Measurements from ENCODE around the gene APLP2. TPM values are rescaled to one million over a fixed set of nuclear protein-coding genes. Genes with fewer than 3 reads are reported as not detected.

The APLP2 gene
- total RNA-seq, 2 experiments from 2014 or later, result 25.5 to 29.8 TPM

DNA sequence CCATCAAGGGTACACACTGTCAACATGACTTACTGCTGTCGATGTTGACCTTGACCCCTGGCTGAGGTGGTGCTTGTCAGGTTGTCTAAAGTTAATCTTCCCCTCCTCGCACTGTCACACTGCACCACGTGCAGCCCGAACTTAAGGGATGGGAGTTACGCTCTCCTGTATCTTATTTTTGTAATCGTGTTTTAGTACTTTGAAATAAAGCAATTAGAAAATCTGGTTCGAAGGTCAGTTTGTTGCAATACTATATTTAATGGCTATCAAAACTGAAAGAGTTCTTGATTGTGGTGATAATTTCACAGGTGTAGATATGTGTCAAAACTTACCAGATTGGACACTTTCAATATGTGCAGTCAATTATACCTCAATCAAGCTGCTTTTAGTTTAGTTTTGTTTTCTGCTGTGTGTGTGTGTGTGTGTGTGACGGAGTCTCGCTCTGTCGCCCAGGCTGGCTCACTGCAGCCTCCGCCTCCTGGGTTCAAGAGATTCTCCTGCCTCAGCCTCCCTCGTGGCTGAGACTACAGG is 79.2 kb downstream of the APLP2 start:
- H3K9me3 Mint-ChIP-seq, result no peaks in the 10 kb centered on the region
- TF ChIP-seq, protein P1, sequence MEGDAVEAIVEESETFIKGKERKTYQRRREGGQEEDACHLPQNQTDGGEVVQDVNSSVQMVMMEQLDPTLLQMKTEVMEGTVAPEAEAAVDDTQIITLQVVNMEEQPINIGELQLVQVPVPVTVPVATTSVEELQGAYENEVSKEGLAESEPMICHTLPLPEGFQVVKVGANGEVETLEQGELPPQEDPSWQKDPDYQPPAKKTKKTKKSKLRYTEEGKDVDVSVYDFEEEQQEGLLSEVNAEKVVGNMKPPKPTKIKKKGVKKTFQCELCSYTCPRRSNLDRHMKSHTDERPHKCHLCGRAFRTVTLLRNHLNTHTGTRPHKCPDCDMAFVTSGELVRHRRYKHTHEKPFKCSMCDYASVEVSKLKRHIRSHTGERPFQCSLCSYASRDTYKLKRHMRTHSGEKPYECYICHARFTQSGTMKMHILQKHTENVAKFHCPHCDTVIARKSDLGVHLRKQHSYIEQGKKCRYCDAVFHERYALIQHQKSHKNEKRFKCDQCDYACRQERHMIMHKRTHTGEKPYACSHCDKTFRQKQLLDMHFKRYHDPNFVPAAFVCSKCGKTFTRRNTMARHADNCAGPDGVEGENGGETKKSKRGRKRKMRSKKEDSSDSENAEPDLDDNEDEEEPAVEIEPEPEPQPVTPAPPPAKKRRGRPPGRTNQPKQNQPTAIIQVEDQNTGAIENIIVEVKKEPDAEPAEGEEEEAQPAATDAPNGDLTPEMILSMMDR (IDR thresholded peaks at IDR 0.05), result no peak
- CTCF ChIA-PET, result interaction anchor here (0.6 kb wide), 1 partner anchor 17 kb away, joined by 4 read pairs; no protein-coding TSS in a partner anchor
- peaks cover 5% of the 10 kb centered on the region for H3K27me3 Mint-ChIP-seq
- H3K27ac Mint-ChIP-seq, result no peak overlapping the region
- ATAC-seq (no peak), DNase-seq (no peak)
- POLR2A ChIA-PET, result no interaction called here
- no peak overlapping the region for H3K4me3 Mint-ChIP-seq
- H3K4me1 Mint-ChIP-seq (ENCODE audit: low read depth), result peaks cover 6% of the 10 kb centered on the region
- intact Hi-C loops (cut with micrococcal nuclease), result no loop called here
- H3K36me3 Mint-ChIP-seq (ENCODE audit: low read depth), result peaks cover 3% of the 10 kb centered on the region

DNA sequence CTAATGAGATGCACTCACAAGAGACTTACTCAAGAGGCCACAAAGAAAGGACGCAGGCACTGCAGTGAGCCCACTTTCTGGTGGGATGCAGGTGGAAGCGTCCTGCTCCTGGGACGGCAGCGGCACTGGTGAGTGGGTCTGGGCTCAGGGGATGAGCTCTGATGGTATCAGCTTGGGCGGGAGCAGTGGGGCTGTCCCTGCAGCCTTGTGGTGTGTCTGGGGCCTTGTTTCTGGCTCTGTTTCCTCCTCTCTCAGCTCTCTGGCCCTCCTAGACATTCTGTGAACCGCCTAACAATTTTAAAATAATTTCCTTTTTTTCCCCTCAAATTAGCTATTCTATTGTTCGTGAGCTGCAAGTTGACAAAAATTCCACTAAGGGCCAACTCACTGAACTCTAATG is 81.1 kb downstream of the APLP2 start:
- Mint-ChIP-seq H3K4me1 (ENCODE audit: low read depth) (peaks cover 6% of the 10 kb centered on the region), H3K4me3 (no peak overlapping the region), H3K9me3 (no peaks in the 10 kb centered on the region), H3K36me3 (ENCODE audit: low read depth) (no peaks in the 10 kb centered on the region), H3K27ac (no peak overlapping the region), H3K27me3 (peaks cover 5% of the 10 kb centered on the region)
- ATAC-seq, result no peak
- intact Hi-C loops (cut with micrococcal nuclease), result no loop called here
- ChIA-PET POLR2A (no interaction called here), CTCF (interaction anchor here (1.3 to 1.8 kb wide), 2 partner anchors 19 to 159 kb away, joined by 5 read pairs; no protein-coding TSS in a partner anchor)
- TF ChIP-seq, protein P1 (IDR thresholded peaks at IDR 0.05), result no peak
- no peak for DNase-seq

DNA sequence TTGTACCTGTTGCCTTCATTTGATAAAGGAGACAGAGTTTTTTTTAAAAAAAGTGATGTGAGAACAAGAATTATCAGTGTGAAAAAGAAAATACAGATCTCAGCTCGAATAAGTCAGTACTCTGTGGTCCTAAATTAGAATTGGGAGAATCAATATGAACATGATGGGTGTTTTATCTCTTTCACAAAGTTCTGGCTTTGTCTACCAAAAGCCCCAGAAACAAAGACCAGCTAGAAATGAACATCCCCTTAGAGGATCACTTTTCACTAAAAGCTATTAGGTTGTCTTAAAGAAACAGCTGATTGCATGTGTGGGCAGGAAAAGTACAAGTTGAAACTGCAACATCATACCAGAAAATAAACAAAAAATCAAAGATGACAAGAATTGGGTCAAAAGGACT is 81.5 kb downstream of the APLP2 start:
- ATAC-seq (no peak), DNase-seq (no peak)
- H3K4me3 Mint-ChIP-seq, result no peak overlapping the region
- peaks cover 6% of the 10 kb centered on the region for H3K4me1 Mint-ChIP-seq (ENCODE audit: low read depth)
- CTCF ChIA-PET, result interaction anchor here (1.3 to 1.8 kb wide), 2 partner anchors 19 to 159 kb away, joined by 5 read pairs; no protein-coding TSS in a partner anchor
- POLR2A ChIA-PET, result no interaction called here
- peaks cover 5% of the 10 kb centered on the region for H3K27me3 Mint-ChIP-seq
- no peaks in the 10 kb centered on the region for H3K9me3 Mint-ChIP-seq
- intact Hi-C loops (cut with micrococcal nuclease), result no loop called here
- no peaks in the 10 kb centered on the region for H3K36me3 Mint-ChIP-seq (ENCODE audit: low read depth)
- TF ChIP-seq, protein P1 (IDR thresholded peaks at IDR 0.05), result no peak
- H3K27ac Mint-ChIP-seq, result no peak overlapping the region

DNA sequence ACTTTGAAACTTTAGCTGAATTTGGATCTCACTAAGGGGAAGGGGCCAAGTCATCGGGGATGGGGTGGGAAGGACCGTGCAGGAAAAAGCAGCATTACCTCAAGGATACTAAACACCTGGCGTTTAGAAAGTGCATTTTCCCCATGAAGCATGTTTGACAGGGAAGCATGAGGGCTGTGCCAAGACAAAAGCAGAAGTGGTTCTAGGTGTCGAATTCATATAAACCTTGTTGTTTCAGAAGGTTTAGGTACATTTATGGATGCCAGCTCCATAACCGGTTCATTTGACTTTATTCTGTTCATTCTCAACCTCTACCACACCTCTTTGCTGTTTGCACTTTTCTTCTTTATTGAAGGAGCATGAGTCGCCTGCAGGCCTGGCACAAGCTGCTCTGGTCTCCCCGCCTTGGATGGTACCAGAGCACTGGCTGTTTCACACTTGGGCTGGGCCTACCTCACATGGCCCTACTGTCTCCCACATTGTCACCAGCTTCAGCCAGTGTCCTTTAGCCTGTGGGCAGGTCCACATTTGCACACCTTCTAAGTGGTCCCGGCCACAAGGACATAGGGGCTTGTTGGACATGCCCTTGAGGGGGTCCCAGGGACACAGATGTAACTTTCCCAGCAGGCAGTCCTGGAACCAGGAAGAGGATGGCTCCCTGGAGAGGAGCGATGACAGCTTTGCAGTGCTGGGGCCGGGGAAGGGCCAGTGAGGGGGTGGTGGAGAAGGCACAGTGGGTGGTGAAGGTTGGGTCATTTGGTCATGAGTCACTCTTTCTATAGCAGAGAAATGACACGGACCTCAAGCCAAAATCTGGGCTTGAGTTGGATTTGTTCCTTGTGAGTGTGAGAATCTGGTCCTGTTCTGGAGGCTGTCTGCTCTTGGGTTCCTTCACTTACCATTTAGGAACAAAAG is 86.7 kb downstream of the APLP2 start:
- peaks cover 2% of the 10 kb centered on the region for H3K4me1 Mint-ChIP-seq (ENCODE audit: low read depth)
- intact Hi-C loops (cut with micrococcal nuclease), result no loop called here
- POLR2A ChIA-PET, result interaction anchor here (0.6 kb wide), 1 partner anchor 10 kb away, joined by 3 read pairs; no protein-coding TSS in a partner anchor
- no peak overlapping the region for H3K27ac Mint-ChIP-seq
- no peak overlapping the region for H3K4me3 Mint-ChIP-seq
- H3K36me3 Mint-ChIP-seq (ENCODE audit: low read depth), result no peaks in the 10 kb centered on the region
- H3K9me3 Mint-ChIP-seq, result no peaks in the 10 kb centered on the region
- DNase-seq (no peak), ATAC-seq (no peak)
- CTCF ChIA-PET, result no interaction called here
- TF ChIP-seq, protein P1 (IDR thresholded peaks at IDR 0.05), result no peak
- peaks cover 27% of the 10 kb centered on the region for H3K27me3 Mint-ChIP-seq

DNA sequence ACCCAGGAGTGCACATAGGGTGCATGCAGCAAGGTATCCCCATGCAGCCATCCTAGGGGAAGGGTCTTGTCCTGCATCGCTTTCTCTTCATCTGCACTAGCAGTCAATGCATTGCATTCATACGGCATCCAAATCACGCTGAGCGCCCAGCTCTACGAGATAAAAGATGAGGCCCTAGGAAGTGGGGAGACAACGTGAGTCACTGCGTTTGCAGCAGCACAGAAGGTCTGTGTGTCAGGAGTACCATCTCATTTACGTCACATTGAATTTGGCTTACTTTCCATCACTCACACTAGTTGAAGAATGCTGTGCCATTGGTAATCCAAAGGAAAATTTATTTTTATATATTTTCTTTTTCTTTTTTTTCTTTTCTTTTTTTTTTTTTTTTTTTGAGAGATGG is 87.4 kb downstream of the APLP2 start:
- no peaks in the 10 kb centered on the region for H3K9me3 Mint-ChIP-seq
- TF ChIP-seq, protein P1 (IDR thresholded peaks at IDR 0.05), result no peak
- H3K27me3 Mint-ChIP-seq, result peaks cover 29% of the 10 kb centered on the region
- H3K27ac Mint-ChIP-seq, result no peak overlapping the region
- no peak overlapping the region for H3K4me3 Mint-ChIP-seq
- ATAC-seq (no peak), DNase-seq (no peak)
- H3K36me3 Mint-ChIP-seq (ENCODE audit: low read depth), result no peaks in the 10 kb centered on the region
- CTCF ChIA-PET, result no interaction called here
- intact Hi-C loops (cut with micrococcal nuclease), result no loop called here
- H3K4me1 Mint-ChIP-seq (ENCODE audit: low read depth), result peaks cover 2% of the 10 kb centered on the region
- POLR2A ChIA-PET, result no interaction called here

All from activated CD8-positive, alpha-beta T cell treated with anti-CD3 and anti-CD28 coated beads for 36 hours (primary cell).